Memory B cell (primary cell): ENCODE measurements around the gene SPATA25.

Source experiments
- ATAC-seq: fragments of 150-1000 bp; cut with Tn5 transposase; 2 replicates; pipeline ENCODE4 v1.10.0; 2021; ENCODE audit warnings: low read depth, mild to moderate bottlenecking, moderate library complexity
- DNase-seq, 2 donors: peaks; one replicate each; pipeline ENCODE4 v3.0.0; 2022; ENCODE audit warnings: low spot score in 2 of 2
- H3K27ac Mint-ChIP-seq: one replicate; pipeline ENCODE4 v1.8.0; 2022; ENCODE audit warnings: mild to moderate bottlenecking, moderate library complexity, mixed read lengths
- H3K27me3 Mint-ChIP-seq: one replicate; pipeline ENCODE4 v1.8.0; 2022; ENCODE audit warnings: mixed read lengths
- H3K36me3 Mint-ChIP-seq: one replicate; pipeline ENCODE4 v1.8.0; 2022; ENCODE audit warnings: mild to moderate bottlenecking, mixed read lengths
- H3K4me1 Mint-ChIP-seq: one replicate; pipeline ENCODE4 v1.8.0; 2022; ENCODE audit warnings: mixed read lengths
- H3K4me3 Mint-ChIP-seq: one replicate; pipeline ENCODE4 v1.8.0; 2022; ENCODE audit warnings: mild to moderate bottlenecking, moderate library complexity, mixed read lengths
- H3K9me3 Mint-ChIP-seq: one replicate; pipeline ENCODE4 v1.8.0; 2022; ENCODE audit warnings: mixed read lengths

Gene SPATA25

DNA sequence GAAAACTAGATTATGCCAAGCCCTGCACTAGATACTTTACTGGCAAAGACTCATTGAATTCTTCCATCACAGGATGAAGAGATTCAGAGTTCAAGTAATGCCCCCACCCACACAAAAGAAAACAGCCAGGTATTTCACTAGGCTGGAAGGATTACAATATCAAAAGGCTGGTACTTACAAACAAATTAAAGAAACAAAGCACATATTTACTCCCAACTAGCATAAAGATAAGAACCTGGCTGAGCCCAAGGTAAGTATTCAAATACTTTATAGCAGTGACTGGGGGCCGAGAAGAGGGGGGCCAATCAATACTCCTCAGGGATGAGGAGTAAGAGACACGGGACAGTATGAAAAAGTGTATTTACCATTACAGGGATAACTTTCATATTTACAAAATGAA lies 33.9 kb downstream of the SPATA25 start:
- peaks cover 8% of the 10 kb centered on the region for H3K4me1 Mint-ChIP-seq
- H3K4me3 Mint-ChIP-seq = no peak overlapping the region
- H3K9me3 Mint-ChIP-seq = no peaks in the 10 kb centered on the region
- H3K36me3 Mint-ChIP-seq = peaks cover 8% of the 10 kb centered on the region
- no peak for DNase-seq
- no peak for ATAC-seq
- no peak overlapping the region for H3K27ac Mint-ChIP-seq
- no peaks in the 10 kb centered on the region for H3K27me3 Mint-ChIP-seq

- no peak for ATAC-seq
- Mint-ChIP-seq H3K27ac (no peak overlapping the region), H3K4me3 (no peak overlapping the region), H3K4me1 (peaks cover 2% of the 10 kb centered on the region), H3K36me3 (peaks cover 9% of the 10 kb centered on the region), H3K27me3 (no peaks in the 10 kb centered on the region), H3K9me3 (no peaks in the 10 kb centered on the region)
- no peak for DNase-seq
Measured at GRCh38 chr20:45852326-45852725, 35.1 kb downstream of the SPATA25 start.

- Mint-ChIP-seq H3K4me1 (peaks cover 2% of the 10 kb centered on the region), H3K4me3 (no peak overlapping the region), H3K27me3 (no peaks in the 10 kb centered on the region), H3K27ac (no peak overlapping the region), H3K9me3 (no peaks in the 10 kb centered on the region), H3K36me3 (peaks cover 9% of the 10 kb centered on the region)
- no peak for ATAC-seq
- no peak for DNase-seq
Measured at GRCh38 chr20:45851501-45851900, 35.9 kb downstream of the SPATA25 start.

- no peak for DNase-seq
- H3K36me3 Mint-ChIP-seq = peaks cover 9% of the 10 kb centered on the region
- H3K27me3 Mint-ChIP-seq = no peaks in the 10 kb centered on the region
- H3K9me3 Mint-ChIP-seq = no peaks in the 10 kb centered on the region
- H3K27ac Mint-ChIP-seq = no peak overlapping the region
- H3K4me3 Mint-ChIP-seq = no peak overlapping the region
- peaks cover 2% of the 10 kb centered on the region for H3K4me1 Mint-ChIP-seq
- ATAC-seq = no peak
Measured at GRCh38 chr20:45850926-45851325, 36.5 kb downstream of the SPATA25 start.

- Mint-ChIP-seq H3K4me1 (peaks cover 2% of the 10 kb centered on the region), H3K9me3 (no peaks in the 10 kb centered on the region), H3K27ac (no peak overlapping the region), H3K27me3 (no peaks in the 10 kb centered on the region), H3K4me3 (no peak overlapping the region), H3K36me3 (peaks cover 11% of the 10 kb centered on the region)
- no peak for DNase-seq
- no peak for ATAC-seq
Measured at GRCh38 chr20:45850238-45850637, 37.2 kb downstream of the SPATA25 start.

DNA sequence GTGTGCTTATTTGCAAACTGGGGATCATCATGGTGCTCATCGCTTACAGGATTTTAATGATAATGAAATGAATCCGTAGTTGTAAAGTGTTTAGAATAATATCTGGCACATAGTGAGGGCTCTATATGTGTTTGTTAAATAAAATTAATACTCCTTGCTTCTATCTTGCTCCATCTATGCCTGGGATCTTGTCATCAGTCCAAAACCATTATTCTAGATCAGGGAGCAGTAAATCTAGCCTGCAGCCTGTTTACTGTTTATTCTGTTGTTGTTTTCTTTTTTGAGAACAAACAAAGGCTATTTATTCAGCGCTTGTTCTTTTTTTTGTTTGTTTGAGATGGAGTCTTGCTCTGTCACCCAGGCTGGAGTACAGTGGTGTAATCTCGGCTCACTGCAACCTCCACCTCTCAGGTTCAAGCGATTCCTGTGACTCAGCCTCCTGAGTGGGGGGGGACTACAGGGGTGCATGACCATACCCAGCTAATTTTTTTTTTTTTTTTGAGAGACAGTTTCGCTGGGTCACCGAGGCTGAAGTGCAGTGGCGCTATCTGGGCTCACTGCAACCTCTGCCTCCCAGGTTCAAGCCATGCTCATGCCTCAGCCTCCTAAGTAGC lies 38.3 kb downstream of the SPATA25 start:
- no peak for ATAC-seq
- Mint-ChIP-seq H3K36me3 (peaks cover 16% of the 10 kb centered on the region), H3K27me3 (no peaks in the 10 kb centered on the region), H3K4me3 (no peak overlapping the region), H3K9me3 (no peaks in the 10 kb centered on the region), H3K27ac (peak overlapping the region; percentile 74), H3K4me1 (peaks cover 2% of the 10 kb centered on the region)
- DNase-seq = no peak

DNA sequence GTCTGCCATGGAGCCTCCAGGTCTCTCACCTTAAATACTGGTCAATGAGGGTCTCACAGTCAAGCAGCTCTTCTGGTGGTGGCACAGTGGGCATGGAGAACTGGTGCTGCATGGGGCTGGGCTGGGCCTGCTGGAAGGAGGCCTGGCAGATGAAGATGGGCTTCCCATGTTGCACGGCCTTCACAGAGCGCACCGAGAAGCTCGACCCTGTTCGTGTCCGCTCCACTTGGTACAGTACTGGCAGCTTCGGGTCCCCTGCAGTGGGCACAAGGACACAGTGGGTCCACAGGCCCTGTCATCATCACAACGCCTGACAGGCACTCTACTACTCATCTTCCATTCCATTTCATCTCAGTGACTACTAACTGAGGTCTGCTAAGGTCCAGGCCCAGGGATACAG lies 39.0 kb downstream of the SPATA25 start:
- H3K27me3 Mint-ChIP-seq = no peaks in the 10 kb centered on the region
- H3K9me3 Mint-ChIP-seq = no peaks in the 10 kb centered on the region
- H3K27ac Mint-ChIP-seq = peak overlapping the region; percentile 74
- DNase-seq (no peak), ATAC-seq (no peak)
- H3K4me3 Mint-ChIP-seq = no peak overlapping the region
- peaks cover 2% of the 10 kb centered on the region for H3K4me1 Mint-ChIP-seq
- peaks cover 16% of the 10 kb centered on the region for H3K36me3 Mint-ChIP-seq

- H3K27ac Mint-ChIP-seq = no peak overlapping the region
- H3K27me3 Mint-ChIP-seq = no peaks in the 10 kb centered on the region
- H3K4me1 Mint-ChIP-seq = peaks cover 9% of the 10 kb centered on the region
- H3K4me3 Mint-ChIP-seq = no peak overlapping the region
- DNase-seq (no peak), ATAC-seq (no peak)
- H3K36me3 Mint-ChIP-seq = peaks cover 17% of the 10 kb centered on the region
- H3K9me3 Mint-ChIP-seq = no peaks in the 10 kb centered on the region
Measured at GRCh38 chr20:45845452-45845851, 42.0 kb downstream of the SPATA25 start.

GRCh38 chr20:45843506-45843905 lies 43.9 kb downstream of the SPATA25 start:
- H3K27ac Mint-ChIP-seq = no peak overlapping the region
- no peak for ATAC-seq
- no peak for DNase-seq
- H3K27me3 Mint-ChIP-seq = no peaks in the 10 kb centered on the region
- peaks cover 14% of the 10 kb centered on the region for H3K36me3 Mint-ChIP-seq
- H3K4me1 Mint-ChIP-seq = peaks cover 9% of the 10 kb centered on the region
- no peaks in the 10 kb centered on the region for H3K9me3 Mint-ChIP-seq
- no peak overlapping the region for H3K4me3 Mint-ChIP-seq

DNA sequence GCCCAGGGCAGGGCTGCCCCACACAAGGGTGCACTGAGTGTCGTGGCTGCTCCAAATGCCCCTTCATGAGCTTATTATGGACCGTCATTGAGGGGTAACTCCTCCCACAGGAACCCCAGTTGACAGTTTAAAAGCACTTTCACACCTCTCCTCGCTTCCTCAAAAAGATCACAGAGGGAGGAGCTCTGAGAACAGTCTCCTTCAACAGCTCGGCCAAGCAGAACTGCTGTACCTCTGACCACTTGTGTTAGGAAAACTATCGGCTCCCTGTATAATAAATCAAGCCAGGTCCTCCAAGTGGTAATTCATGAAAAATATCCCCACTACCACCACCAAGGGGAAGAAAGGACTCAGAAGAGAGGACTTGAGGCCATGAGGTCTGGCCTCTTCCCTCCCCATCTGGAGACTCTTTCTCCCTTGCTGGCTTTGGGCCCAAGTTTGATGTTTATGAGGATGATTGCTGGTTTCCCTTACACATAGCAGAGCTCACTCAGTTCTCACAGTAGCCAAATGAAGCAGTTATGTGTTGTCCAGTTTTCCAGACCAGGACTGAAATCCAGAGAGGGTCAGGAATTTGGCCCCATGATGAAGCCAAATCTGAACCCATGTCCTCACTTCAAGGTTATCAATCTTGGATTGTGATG lies 45.1 kb downstream of the SPATA25 start:
- peak overlapping the region; percentile 65 for H3K27ac Mint-ChIP-seq
- H3K4me3 Mint-ChIP-seq = peak overlapping the region; percentile 33
- H3K9me3 Mint-ChIP-seq = no peaks in the 10 kb centered on the region
- ATAC-seq = peak; percentile 100
- peaks cover 9% of the 10 kb centered on the region for H3K4me1 Mint-ChIP-seq
- peaks cover 13% of the 10 kb centered on the region for H3K36me3 Mint-ChIP-seq
- no peaks in the 10 kb centered on the region for H3K27me3 Mint-ChIP-seq
- DNase-seq = peak in 1 of 2 donors; percentile 37

- peak overlapping the region; percentile 33 for H3K4me3 Mint-ChIP-seq
- no peaks in the 10 kb centered on the region for H3K27me3 Mint-ChIP-seq
- peaks cover 13% of the 10 kb centered on the region for H3K36me3 Mint-ChIP-seq
- H3K27ac Mint-ChIP-seq = peak overlapping the region; percentile 65
- ATAC-seq (no peak), DNase-seq (no peak)
- H3K4me1 Mint-ChIP-seq = peaks cover 9% of the 10 kb centered on the region
- H3K9me3 Mint-ChIP-seq = no peaks in the 10 kb centered on the region
Measured at GRCh38 chr20:45841407-45842129, 45.9 kb downstream of the SPATA25 start.

GRCh38 chr20:45840700-45841198 lies 46.7 kb downstream of the SPATA25 start:
- Mint-ChIP-seq H3K27me3 (no peaks in the 10 kb centered on the region), H3K4me1 (peaks cover 9% of the 10 kb centered on the region), H3K4me3 (no peak overlapping the region)

GRCh38 chr20:45836841-45837240 lies 50.6 kb downstream of the SPATA25 start:
- no peaks in the 10 kb centered on the region for H3K9me3 Mint-ChIP-seq
- no peaks in the 10 kb centered on the region for H3K27me3 Mint-ChIP-seq
- DNase-seq = no peak
- peaks cover 8% of the 10 kb centered on the region for H3K4me1 Mint-ChIP-seq
- H3K4me3 Mint-ChIP-seq = no peak overlapping the region
- no peaks in the 10 kb centered on the region for H3K36me3 Mint-ChIP-seq
- no peak overlapping the region for H3K27ac Mint-ChIP-seq
- no peak for ATAC-seq

More at GRCh38 chr20:45840700-45841198, 46.7 kb downstream of the SPATA25 start:
- Mint-ChIP-seq H3K36me3 (peaks cover 13% of the 10 kb centered on the region), H3K27ac (no peak overlapping the region), H3K9me3 (no peaks in the 10 kb centered on the region)
- ATAC-seq (no peak), DNase-seq (no peak)
